PC-9 (cell line): ENCODE data around the gene ZFP62. TPM values are rescaled to one million over a fixed set of nuclear protein-coding genes. Genes with fewer than 3 reads are reported as not detected.

Source experiments
- Bru-seq: library from RNA; stranded (reverse); fragments of 400-500 nt; gene quantifications from one replicate; lab custom pipeline; 2021; lab: Mats Ljungman, UMichigan
- BruChase-seq, 2 experiments: library from RNA; stranded (reverse); fragments of 400-500 nt; gene quantifications; one replicate each; lab custom pipeline; 2021; lab: Mats Ljungman, UMichigan
- BruUV-seq: library from RNA; stranded (reverse); fragments of 400-500 nt; replicated peaks from 2 replicates; lab custom pipeline; 2021; lab: Mats Ljungman, UMichigan
- CTCF ChIA-PET: fragments of 300-600 bp; sonication (Branson Sonifier 250); formaldehyde crosslinking; loops from one replicate; lab custom pipeline; 2022; ENCODE audit warnings: antibody characterized with exemption; lab: Charles Lee
- POLR2A ChIA-PET: fragments of 300-600 bp; sonication (Branson Sonifier 250); formaldehyde crosslinking; loops from one replicate; lab custom pipeline; 2022; ENCODE audit warnings: antibody characterized with exemption; ENCODE audit not compliant: unreplicated experiment; lab: Charles Lee
- DNase-seq, 2 experiments: peaks; one replicate each; pipeline versions ENCODE4 v3.0.0 to v3.0.0-alpha.2; 2015 to 2022; ENCODE audit warnings: mixed read lengths in 1 of 2
- H2AFZ ChIP-seq: fragments of 200-600 bp; sonication (generic); 2 replicates; pipeline ENCODE4 v1.8.1; 2017; ENCODE audit warnings: antibody characterized with exemption
- H3F3A ChIP-seq: fragments of 200-600 bp; sonication (generic); 2 replicates; pipeline ENCODE4 v1.8.1; 2017; ENCODE audit warnings: antibody characterized with exemption, mild to moderate bottlenecking, low read depth; ENCODE audit not compliant: insufficient read depth
- H3K27ac ChIP-seq: fragments of 200-600 bp; sonication (generic); 2 replicates; pipeline ENCODE4 v1.6.1; 2016; ENCODE audit warnings: mixed run types
- H3K27me3 ChIP-seq: fragments of 200-600 bp; sonication (generic); 2 replicates; pipeline ENCODE4 v1.6.1; 2016; ENCODE audit warnings: low read depth, mixed run types; ENCODE audit not compliant: insufficient read depth
- H3K36me3 ChIP-seq: fragments of 200-600 bp; sonication (generic); 2 replicates; pipeline ENCODE4 v1.6.1; 2016; ENCODE audit warnings: low read depth, mixed run types
- H3K4me1 ChIP-seq: fragments of 200-600 bp; sonication (generic); replicated peaks from 2 replicates; pipeline ENCODE4 v1.6.1; 2016; ENCODE audit warnings: mixed run types; ENCODE audit not compliant: insufficient read depth
- H3K4me2 ChIP-seq: fragments of 200-600 bp; sonication (generic); 2 replicates; pipeline ENCODE4 v1.6.1; 2017; ENCODE audit warnings: mixed run types
- H3K4me3 ChIP-seq: fragments of 200-600 bp; sonication (generic); 2 replicates; pipeline ENCODE4 v1.6.1; 2016; ENCODE audit warnings: mixed run types
- H3K79me2 ChIP-seq: fragments of 200-600 bp; sonication (generic); 2 replicates; pipeline ENCODE4 v1.6.1; 2017; ENCODE audit warnings: low read depth, mixed run types
- H3K9me2 ChIP-seq: fragments of 200-600 bp; sonication (generic); 2 replicates; pipeline ENCODE4 v1.8.1; 2017; ENCODE audit warnings: mild to moderate bottlenecking; ENCODE audit not compliant: insufficient read depth
- H3K9me3 ChIP-seq: fragments of 200-600 bp; sonication (generic); 2 replicates; pipeline ENCODE4 v1.8.1; 2016; ENCODE audit warnings: low read depth; ENCODE audit not compliant: insufficient read depth
- H4K20me1 ChIP-seq: fragments of 200-600 bp; sonication (generic); 2 replicates; pipeline ENCODE4 v1.8.1; 2017; ENCODE audit not compliant: insufficient read depth
- CTCF ChIP-seq: fragments of 200-600 bp; sonication (generic); conservative IDR thresholded peaks from 2 replicates; pipeline ENCODE4 v1.6.1; 2017; ENCODE audit warnings: mixed run types, antibody characterized with exemption, mild to moderate bottlenecking, moderate library complexity
- EZH2 ChIP-seq: fragments of 200-600 bp; sonication (generic); IDR thresholded peaks from 2 replicates; pipeline ENCODE4 v1.8.0; 2017; ENCODE audit warnings: antibody characterized with exemption, low read depth
- intact Hi-C: fragments of 100-400 bp; cut with micrococcal nuclease; formaldehyde crosslinking; loops from one replicate; pipeline ENCODE4 v1.10.0; 2022; ENCODE audit not compliant: unreplicated experiment
- long read RNA-seq: library from polyadenylated mRNA; stranded (forward); transcript quantifications from one replicate; pipeline ENCODE4 v2.0.0, GENCODE V29; 2022
- total RNA-seq: library from RNA; stranded (reverse); gene quantifications from 2 replicates; pipeline ENCODE4 v1.2.3, GENCODE V29; 2021

ZFP62 gene
- total RNA-seq (48.6 and 57.3 TPM in 2 replicates), Bru-seq, nascent RNA (percentile 89 among the genes with signal in this experiment), BruChase-seq, experiment 1, labeled RNA remaining after a 2-hour chase (percentile 95 among the genes with signal in this experiment), BruChase-seq, experiment 2, labeled RNA remaining after a 6-hour chase (percentile 79 among the genes with signal in this experiment)
- long read RNA-seq, full-length matches to known transcripts: 5 of 19 reads
- long read RNA-seq, partial matches to known transcripts: 0 of 19 reads
- long read RNA-seq, other reads (novel, unspliced or antisense): 14 of 19 reads

- H3K9me2 ChIP-seq: no peaks in the 10 kb centered on the region
- no peak for TF ChIP-seq EZH2
- peak; percentile 35; the same call in 1 of the 2 replicates for TF ChIP-seq CTCF
- BruUV-seq: TSS peak; percentile 93
- ChIA-PET CTCF (interaction anchor here (1.1 kb wide), 1 partner anchor 30 kb away, joined by 4 read pairs; no protein-coding TSS in a partner anchor), POLR2A (interaction anchor here (0.6 to 1.5 kb wide), 2 partner anchors 49 to 60 kb away, joined by 6 to 8 read pairs; no protein-coding TSS in a partner anchor)
- peak within 1 kb of the TSS; percentile 84 for H3K27ac ChIP-seq
- peaks cover 22% of the 10 kb centered on the region for H3K79me2 ChIP-seq
- peaks cover 18% of the 10 kb centered on the region for H3F3A ChIP-seq
- H2AFZ ChIP-seq: peak within 1 kb of the TSS; percentile 100
- no peaks in the 10 kb centered on the region for H4K20me1 ChIP-seq
- DNase-seq: peak; percentile 83 to 96
- peaks cover 18% of the 10 kb centered on the region; the same call in 1 of the 2 replicates for H3K4me1 ChIP-seq
- H3K9me3 ChIP-seq: no peaks in the 10 kb centered on the region; the same call in 1 of the 2 replicates
- peak within 1 kb of the TSS; percentile 98 for H3K4me3 ChIP-seq
- intact Hi-C loops: loop anchor here (1.0 to 5.0 kb wide), 8 partner anchors 30 to 401 kb away; partner anchors contain the start of genes RACK1, TRIM41 and TRIM52
- peak within 1 kb of the TSS; percentile 86 for H3K4me2 ChIP-seq
- peaks cover 16% of the 10 kb centered on the region for H3K36me3 ChIP-seq
- no peaks in the 10 kb centered on the region for H3K27me3 ChIP-seq
Observed at GRCh38 chr5:180860887-180861822, at the start of gene ZFP62. TSS of gene ZFP62 (minus strand) at chr5:180861276. CDS start at chr5:180861219, 57 bp downstream.

GRCh38 chr5:180910735-180911134 lies 49.7 kb upstream of the ZFP62 start:
- no peaks in the 10 kb centered on the region for H3K36me3 ChIP-seq
- peaks cover 26% of the 10 kb centered on the region for H3K27me3 ChIP-seq
- no TSS peak for BruUV-seq
- TF ChIP-seq EZH2 (no peak), CTCF (no peak)
- no peaks in the 10 kb centered on the region for H3K9me3 ChIP-seq
- no peak overlapping the region for H2AFZ ChIP-seq
- no peaks in the 10 kb centered on the region for H3F3A ChIP-seq
- no peak overlapping the region for H3K4me2 ChIP-seq
- H3K4me3 ChIP-seq: no peak overlapping the region
- H3K27ac ChIP-seq: no peak overlapping the region
- no peaks in the 10 kb centered on the region for H3K9me2 ChIP-seq
- H4K20me1 ChIP-seq: no peaks in the 10 kb centered on the region
- ChIA-PET CTCF (no interaction called here), POLR2A (no interaction called here)
- intact Hi-C loops: no loop called here
- no peaks in the 10 kb centered on the region for H3K79me2 ChIP-seq
- no peak for DNase-seq
- H3K4me1 ChIP-seq: peaks cover 6% of the 10 kb centered on the region

- Histone ChIP-seq H3K4me3 (no peak overlapping the region), H3K9me2 (no peaks in the 10 kb centered on the region), H3K9me3 (no peaks in the 10 kb centered on the region), H3K4me1 (peaks cover under 1% of the 10 kb centered on the region; the same call in 1 of the 2 replicates), H3K4me2 (no peak overlapping the region), H2AFZ (no peak overlapping the region), H3K27me3 (peaks cover 26% of the 10 kb centered on the region), H4K20me1 (no peaks in the 10 kb centered on the region), H3K36me3 (no peaks in the 10 kb centered on the region), H3K79me2 (no peaks in the 10 kb centered on the region), H3F3A (no peaks in the 10 kb centered on the region), H3K27ac (no peak overlapping the region)
- no peak for TF ChIP-seq EZH2
- no peak for TF ChIP-seq CTCF
- ChIA-PET CTCF (no interaction called here), POLR2A (no interaction called here)
- no TSS peak for BruUV-seq
- DNase-seq: no peak
- intact Hi-C loops: no loop called here
Observed at GRCh38 chr5:180910182-180910581, 49.1 kb upstream of the ZFP62 start.
